HL-60 (cell line): ENCODE data around the gene SNRK.

Experiments used
- GABPA ChIP-seq: IDR thresholded peaks from 2 replicates; pipeline ENCODE4 v1.6.1; 2012; ENCODE audit warnings: low read depth
- POLR2AphosphoS5 ChIP-seq: IDR thresholded peaks from 2 replicates; pipeline ENCODE4 v1.6.1; 2012; ENCODE audit warnings: low read depth
- TF ChIP-seq, protein P1 (sequence below): IDR thresholded peaks from one replicate; pipeline ENCODE4 v1.5.1; 2011; ENCODE audit warnings: low read length, control low read depth, inconsistent platforms; ENCODE audit not compliant: insufficient read depth

DNA sequence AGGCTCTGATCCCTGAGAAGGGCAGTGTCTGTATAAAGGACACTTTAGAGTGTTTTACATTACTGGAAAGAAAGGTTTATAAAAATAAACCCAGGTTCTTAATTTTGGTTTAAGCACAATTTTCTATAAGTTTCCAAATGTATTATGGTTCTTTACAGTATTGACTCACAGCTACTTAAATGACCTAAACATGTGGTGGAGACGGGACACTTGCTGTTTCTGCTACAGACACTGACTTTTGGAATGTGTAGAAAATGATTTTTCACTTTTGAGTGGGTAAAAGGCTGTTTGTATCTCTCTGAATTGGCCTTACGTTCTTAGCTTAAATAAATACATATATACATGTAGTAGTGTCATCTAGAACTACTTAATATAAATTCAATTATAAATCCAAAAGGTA lies 55.4 kb downstream of the SNRK start:
- TF ChIP-seq POLR2AphosphoS5 (no peak), GABPA (no peak)
- TF ChIP-seq, protein P1, sequence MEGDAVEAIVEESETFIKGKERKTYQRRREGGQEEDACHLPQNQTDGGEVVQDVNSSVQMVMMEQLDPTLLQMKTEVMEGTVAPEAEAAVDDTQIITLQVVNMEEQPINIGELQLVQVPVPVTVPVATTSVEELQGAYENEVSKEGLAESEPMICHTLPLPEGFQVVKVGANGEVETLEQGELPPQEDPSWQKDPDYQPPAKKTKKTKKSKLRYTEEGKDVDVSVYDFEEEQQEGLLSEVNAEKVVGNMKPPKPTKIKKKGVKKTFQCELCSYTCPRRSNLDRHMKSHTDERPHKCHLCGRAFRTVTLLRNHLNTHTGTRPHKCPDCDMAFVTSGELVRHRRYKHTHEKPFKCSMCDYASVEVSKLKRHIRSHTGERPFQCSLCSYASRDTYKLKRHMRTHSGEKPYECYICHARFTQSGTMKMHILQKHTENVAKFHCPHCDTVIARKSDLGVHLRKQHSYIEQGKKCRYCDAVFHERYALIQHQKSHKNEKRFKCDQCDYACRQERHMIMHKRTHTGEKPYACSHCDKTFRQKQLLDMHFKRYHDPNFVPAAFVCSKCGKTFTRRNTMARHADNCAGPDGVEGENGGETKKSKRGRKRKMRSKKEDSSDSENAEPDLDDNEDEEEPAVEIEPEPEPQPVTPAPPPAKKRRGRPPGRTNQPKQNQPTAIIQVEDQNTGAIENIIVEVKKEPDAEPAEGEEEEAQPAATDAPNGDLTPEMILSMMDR = no peak
